Sigmoid colon (tissue), 3 donors: Measurements from ENCODE around the gene DRAXIN.

Experiments
- POLR2A ChIP-seq, 2 donors: fragments of 450-650 bp; IDR thresholded peaks; one replicate each; pipeline ENCODE4 v1.6.1; 2016; ENCODE audit warnings: antibody characterized with exemption in 2 of 2, mild to moderate bottlenecking in 2 of 2, moderate library complexity in 2 of 2
- TF ChIP-seq, protein P1 (sequence below), 4 experiments: fragments of 450-650 bp in 3 of 4; fragments of 200-600 bp in 1 of 4; IDR thresholded peaks; one replicate each; pipeline ENCODE4 v1.5.1; 2016 to 2019; ENCODE audit warnings: antibody characterized with exemption in 4 of 4, mild to moderate bottlenecking in 3 of 4, moderate library complexity in 2 of 4

GRCh38 chr1:11764519-11764918 is 73.0 kb downstream of the DRAXIN start:
- TF ChIP-seq, protein P1, sequence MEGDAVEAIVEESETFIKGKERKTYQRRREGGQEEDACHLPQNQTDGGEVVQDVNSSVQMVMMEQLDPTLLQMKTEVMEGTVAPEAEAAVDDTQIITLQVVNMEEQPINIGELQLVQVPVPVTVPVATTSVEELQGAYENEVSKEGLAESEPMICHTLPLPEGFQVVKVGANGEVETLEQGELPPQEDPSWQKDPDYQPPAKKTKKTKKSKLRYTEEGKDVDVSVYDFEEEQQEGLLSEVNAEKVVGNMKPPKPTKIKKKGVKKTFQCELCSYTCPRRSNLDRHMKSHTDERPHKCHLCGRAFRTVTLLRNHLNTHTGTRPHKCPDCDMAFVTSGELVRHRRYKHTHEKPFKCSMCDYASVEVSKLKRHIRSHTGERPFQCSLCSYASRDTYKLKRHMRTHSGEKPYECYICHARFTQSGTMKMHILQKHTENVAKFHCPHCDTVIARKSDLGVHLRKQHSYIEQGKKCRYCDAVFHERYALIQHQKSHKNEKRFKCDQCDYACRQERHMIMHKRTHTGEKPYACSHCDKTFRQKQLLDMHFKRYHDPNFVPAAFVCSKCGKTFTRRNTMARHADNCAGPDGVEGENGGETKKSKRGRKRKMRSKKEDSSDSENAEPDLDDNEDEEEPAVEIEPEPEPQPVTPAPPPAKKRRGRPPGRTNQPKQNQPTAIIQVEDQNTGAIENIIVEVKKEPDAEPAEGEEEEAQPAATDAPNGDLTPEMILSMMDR (IDR thresholded peaks at IDR 0.05): no peak
- no peak for TF ChIP-seq POLR2A (IDR thresholded peaks at IDR 0.05)
